GM12873 (cell line): ENCODE data around the gene PCBP2.

ENCODE experiments used
- CTCF ChIP-seq: IDR thresholded peaks from 2 replicates; pipeline ENCODE4 v1.5.1; 2012; ENCODE audit warnings: low read depth, mild to moderate bottlenecking, moderate library complexity, low read length, control low read depth; ENCODE audit not compliant: insufficient read depth; ENCODE audit errors: missing control alignments

The PCBP2 gene

GRCh38 chr12:53474819-53475218, 22.9 kb downstream of the PCBP2 start:
- TF ChIP-seq CTCF, result no peak

GRCh38 chr12:53476769-53477209, 24.9 kb downstream of the PCBP2 start:
- peak; percentile 39 for TF ChIP-seq CTCF

- no peak for TF ChIP-seq CTCF
These were observed 27.0 kb downstream of the PCBP2 start for GRCh38 chr12:53478865-53479264.

GRCh38 chr12:53479331-53479730, 27.4 kb downstream of the PCBP2 start:
- no peak for TF ChIP-seq CTCF

GRCh38 chr12:53480491-53481442, 28.9 kb downstream of the PCBP2 start:
- no peak for TF ChIP-seq CTCF

GRCh38 chr12:53481939-53482586, 30.2 kb downstream of the PCBP2 start:
- TF ChIP-seq CTCF, result peak; percentile 43

- no peak for TF ChIP-seq CTCF
These were observed 30.8 kb downstream of the PCBP2 start for GRCh38 chr12:53482626-53483168.
